Mucosa of descending colon (tissue), 3 donors: ENCODE results near the gene ACOXL. TPM values are rescaled to one million over a fixed set of nuclear protein-coding genes. Genes with fewer than 3 reads are reported as not detected.
"Not testable (repeated sequence)": the region's sequence is repeated elsewhere in the genome, so short reads cannot be mapped to it uniquely, and the experiment has no call there.

Source experiments
- ATAC-seq: fragments of 200-7000 bp; cut with Tn5 transposase; one replicate; pipeline ENCODE4 v1.9.1; 2020; ENCODE audit warnings: mild to moderate bottlenecking, moderate library complexity
- DNase-seq, 3 donors: peaks; one replicate each; pipeline ENCODE4 v3.0.0-alpha.2; 2020
- H3K36me3 ChIP-seq: fragments of 200-600 bp; one replicate; pipeline ENCODE4 v1.8.0; 2021; ENCODE audit warnings: low read depth, mild to moderate bottlenecking
- H3K4me1 ChIP-seq: fragments of 200-600 bp; one replicate; pipeline ENCODE4 v1.8.0; 2021; ENCODE audit warnings: low read depth, mild to moderate bottlenecking
- H3K4me3 ChIP-seq: fragments of 200-600 bp; one replicate; pipeline ENCODE4 v1.8.0; 2021; ENCODE audit warnings: mild to moderate bottlenecking
- H3K9me3 ChIP-seq: fragments of 200-600 bp; one replicate; pipeline ENCODE4 v1.8.0; 2021; ENCODE audit warnings: mild to moderate bottlenecking
- CTCF ChIP-seq: fragments of 200-600 bp; IDR thresholded peaks from one replicate; pipeline ENCODE4 v1.8.0; 2022; ENCODE audit warnings: antibody characterized with exemption, mild to moderate bottlenecking
- intact Hi-C, 2 donors: fragments of 100-400 bp; cut with DNase I in 1 of 2; cut with micrococcal nuclease in 1 of 2; formaldehyde crosslinking; loops; one replicate each; pipeline versions ENCODE4 v1.11.0 to v1.11.1; 2022; cut with DNase I, micrococcal nuclease
- total RNA-seq, 3 donors: library from RNA; stranded (reverse); fragmentation: NEBNext Ultra II Directional in 2 of 3; extraction: Animal tissue kit (Norgen Biotek cat#: 25700) in 2 of 3; gene quantifications; one replicate each; pipeline versions ENCODE4 v1.2.1 to v1.2.4, GENCODE V29; 2021 to 2023
- donor health status: DM: no; HTN: no; CAD: no; lungs with moderate emphysema.
- donor health status: DM: no; HTN: no; CAD: no.
- donor health status: DM: no; HTN: yes; CAD: no.

Gene ACOXL
- total RNA-seq, 3 donors from 2014 or later = 0.51 to 1.2 (median 0.87) TPM

DNA sequence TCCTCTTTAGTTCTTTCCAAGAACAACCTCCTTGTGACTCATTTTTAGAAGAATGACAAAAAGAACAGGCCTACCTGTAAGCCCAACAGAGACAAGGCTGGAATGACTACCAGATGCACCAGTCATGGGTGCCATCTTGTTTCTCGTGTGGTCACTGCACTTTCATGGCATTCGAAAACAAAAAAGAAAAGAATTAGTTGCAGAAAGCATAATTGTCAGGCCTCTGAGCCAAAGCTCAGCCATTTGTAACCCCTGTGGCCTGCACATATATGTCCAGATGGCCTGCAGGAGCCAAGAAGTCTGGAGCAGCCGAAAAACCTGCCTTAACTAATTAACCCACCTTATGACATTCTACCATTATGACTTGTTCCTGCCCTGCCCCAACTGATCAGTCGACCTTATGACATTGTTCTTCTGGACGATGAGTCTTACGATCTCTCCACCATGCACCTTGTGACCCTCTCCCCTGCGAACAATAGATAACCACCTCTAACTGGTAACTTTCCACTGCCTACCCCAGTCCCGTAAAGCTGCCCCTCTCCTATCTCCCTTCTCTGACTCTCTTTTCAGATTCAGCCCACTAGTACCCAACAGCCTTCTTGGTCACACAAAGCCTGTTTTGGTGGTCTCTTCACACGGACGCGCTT lies 40.6 kb upstream of the ACOXL start:
- intact Hi-C loops = no loop called here
- DNase-seq = no peak
- no peaks in the 10 kb centered on the region for H3K36me3 ChIP-seq
- no peak overlapping the region for H3K4me3 ChIP-seq
- no peaks in the 10 kb centered on the region for H3K4me1 ChIP-seq
- no peak for TF ChIP-seq CTCF
- peaks cover 4% of the 10 kb centered on the region for H3K9me3 ChIP-seq
- no peak for ATAC-seq

DNA sequence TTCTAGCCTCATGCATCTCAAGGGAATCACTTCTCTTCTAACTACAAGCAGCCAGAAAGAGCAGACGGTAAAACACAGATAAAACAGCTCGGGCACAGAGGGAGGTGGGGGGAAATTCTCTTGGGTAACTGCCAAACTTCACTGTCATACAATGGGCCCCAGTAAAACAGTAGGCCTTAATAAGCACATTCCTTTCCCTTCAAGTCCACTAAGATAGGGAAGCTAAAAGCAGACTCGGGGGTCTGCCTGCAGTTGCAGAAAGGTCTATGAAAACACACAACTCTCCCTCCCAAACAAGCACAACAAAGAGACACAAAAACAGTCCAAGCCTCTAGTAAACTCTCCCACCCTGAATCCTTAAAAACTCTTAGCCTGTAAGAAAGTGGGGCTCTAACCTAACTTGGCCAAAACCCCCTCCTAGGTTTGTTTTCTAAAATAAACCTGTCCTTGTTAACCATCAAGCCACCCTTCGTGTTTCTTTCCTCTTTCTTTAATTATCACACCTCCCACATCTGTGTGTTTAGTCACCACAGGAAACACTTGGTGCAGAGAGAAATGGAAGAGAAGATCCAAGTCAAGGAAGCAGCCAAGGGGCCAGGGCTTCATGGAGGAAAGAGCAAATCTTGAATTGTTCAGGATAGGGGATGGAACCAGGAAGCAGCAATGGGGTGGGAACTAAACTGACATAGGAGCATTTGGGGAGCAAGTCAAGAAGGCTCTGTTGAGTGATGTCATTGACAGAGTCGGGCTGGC lies 37.1 kb upstream of the ACOXL start:
- ATAC-seq, H3K9me3 ChIP-seq, DNase-seq, H3K4me3 ChIP-seq, H3K4me1 ChIP-seq, intact Hi-C loops, H3K36me3 ChIP-seq: not testable (repeated sequence)

GRCh38 chr2:110698253-110698652 lies 34.1 kb upstream of the ACOXL start:
- H3K36me3 ChIP-seq, DNase-seq, intact Hi-C loops, H3K4me1 ChIP-seq, H3K4me3 ChIP-seq, H3K9me3 ChIP-seq, ATAC-seq: not testable (repeated sequence)

- H3K9me3 ChIP-seq = no peaks in the 10 kb centered on the region
- intact Hi-C loops = no loop called here
Observed at GRCh38 chr2:110702514-110703380, 29.6 kb upstream of the ACOXL start.

GRCh38 chr2:110707386-110707965 lies 24.9 kb upstream of the ACOXL start:
- no peak overlapping the region for H3K4me3 ChIP-seq
- TF ChIP-seq CTCF = no peak
- ATAC-seq = no peak

More at GRCh38 chr2:110702514-110703380, 29.6 kb upstream of the ACOXL start:
- H3K36me3 ChIP-seq = no peaks in the 10 kb centered on the region
- DNase-seq = no peak
- H3K4me3 ChIP-seq = no peak overlapping the region
- H3K4me1 ChIP-seq = no peaks in the 10 kb centered on the region
- ATAC-seq = no peak
- no peak for TF ChIP-seq CTCF

GRCh38 chr2:110708455-110708854 lies 23.9 kb upstream of the ACOXL start:
- no peaks in the 10 kb centered on the region for H3K36me3 ChIP-seq
- H3K4me1 ChIP-seq = no peaks in the 10 kb centered on the region
- H3K9me3 ChIP-seq = no peaks in the 10 kb centered on the region
- no peak for ATAC-seq
- H3K4me3 ChIP-seq = no peak overlapping the region
- intact Hi-C loops = no loop called here
- TF ChIP-seq CTCF = no peak
- DNase-seq = no peak

More at GRCh38 chr2:110707386-110707965, 24.9 kb upstream of the ACOXL start:
- intact Hi-C loops = no loop called here
- no peak for DNase-seq
- Histone ChIP-seq H3K4me1 (no peaks in the 10 kb centered on the region), H3K36me3 (no peaks in the 10 kb centered on the region), H3K9me3 (no peaks in the 10 kb centered on the region)
